PFSK-1 (cell line): ENCODE data around the gene SLC9A3.

Source experiments
- FOXP2 ChIP-seq: optimal IDR thresholded peaks from 2 replicates; pipeline ENCODE3; 2011; ENCODE audit warnings: borderline replicate concordance, control low read depth, inconsistent platforms; ENCODE audit not compliant: insufficient read depth; ENCODE audit errors: extremely low read length, extremely low read depth
- POLR2AphosphoS5 ChIP-seq: IDR thresholded peaks from 2 replicates; pipeline ENCODE4 v1.6.1; 2012; ENCODE audit warnings: low read depth, mild to moderate bottlenecking, control low read depth, low read length, moderate library complexity
- SIN3A ChIP-seq: IDR thresholded peaks from 2 replicates; pipeline ENCODE4 v1.6.1; 2012; ENCODE audit warnings: mild to moderate bottlenecking, low read length, moderate library complexity, borderline replicate concordance; ENCODE audit not compliant: insufficient read depth
- TAF1 ChIP-seq: IDR thresholded peaks from 2 replicates; pipeline ENCODE4 v1.6.1; 2012; ENCODE audit warnings: low read length, control low read depth, borderline replicate concordance; ENCODE audit not compliant: insufficient read depth
- TF ChIP-seq, protein P1 (sequence below), 2 experiments: IDR thresholded peaks; 2 replicates each; pipeline versions ENCODE4 v1.6.1 to v1.8.0; 2011 to 2012; ENCODE audit warnings: low read depth in 2 of 2, low read length in 2 of 2, control low read depth in 1 of 2, inconsistent platforms in 1 of 2, mild to moderate bottlenecking in 1 of 2, moderate library complexity in 1 of 2; ENCODE audit not compliant: insufficient read depth in 1 of 2

The SLC9A3 gene

GRCh38 chr5:426392-426976, 97.8 kb downstream of the SLC9A3 start:
- TF ChIP-seq POLR2AphosphoS5, result no peak
- TF ChIP-seq, protein P1, sequence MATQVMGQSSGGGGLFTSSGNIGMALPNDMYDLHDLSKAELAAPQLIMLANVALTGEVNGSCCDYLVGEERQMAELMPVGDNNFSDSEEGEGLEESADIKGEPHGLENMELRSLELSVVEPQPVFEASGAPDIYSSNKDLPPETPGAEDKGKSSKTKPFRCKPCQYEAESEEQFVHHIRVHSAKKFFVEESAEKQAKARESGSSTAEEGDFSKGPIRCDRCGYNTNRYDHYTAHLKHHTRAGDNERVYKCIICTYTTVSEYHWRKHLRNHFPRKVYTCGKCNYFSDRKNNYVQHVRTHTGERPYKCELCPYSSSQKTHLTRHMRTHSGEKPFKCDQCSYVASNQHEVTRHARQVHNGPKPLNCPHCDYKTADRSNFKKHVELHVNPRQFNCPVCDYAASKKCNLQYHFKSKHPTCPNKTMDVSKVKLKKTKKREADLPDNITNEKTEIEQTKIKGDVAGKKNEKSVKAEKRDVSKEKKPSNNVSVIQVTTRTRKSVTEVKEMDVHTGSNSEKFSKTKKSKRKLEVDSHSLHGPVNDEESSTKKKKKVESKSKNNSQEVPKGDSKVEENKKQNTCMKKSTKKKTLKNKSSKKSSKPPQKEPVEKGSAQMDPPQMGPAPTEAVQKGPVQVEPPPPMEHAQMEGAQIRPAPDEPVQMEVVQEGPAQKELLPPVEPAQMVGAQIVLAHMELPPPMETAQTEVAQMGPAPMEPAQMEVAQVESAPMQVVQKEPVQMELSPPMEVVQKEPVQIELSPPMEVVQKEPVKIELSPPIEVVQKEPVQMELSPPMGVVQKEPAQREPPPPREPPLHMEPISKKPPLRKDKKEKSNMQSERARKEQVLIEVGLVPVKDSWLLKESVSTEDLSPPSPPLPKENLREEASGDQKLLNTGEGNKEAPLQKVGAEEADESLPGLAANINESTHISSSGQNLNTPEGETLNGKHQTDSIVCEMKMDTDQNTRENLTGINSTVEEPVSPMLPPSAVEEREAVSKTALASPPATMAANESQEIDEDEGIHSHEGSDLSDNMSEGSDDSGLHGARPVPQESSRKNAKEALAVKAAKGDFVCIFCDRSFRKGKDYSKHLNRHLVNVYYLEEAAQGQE (IDR thresholded peaks at IDR 0.05; ENCODE audit: insufficient read depth in 1 of 2, low read depth in 2 of 2, low read length in 2 of 2), result no peak
- TF ChIP-seq FOXP2, result no peak
- no peak for TF ChIP-seq SIN3A

GRCh38 chr5:425714-426113, 98.5 kb downstream of the SLC9A3 start:
- TF ChIP-seq, protein P1 (IDR thresholded peaks at IDR 0.05; ENCODE audit: insufficient read depth in 1 of 2, low read depth in 2 of 2, low read length in 2 of 2), result no peak
- TF ChIP-seq FOXP2, result no peak
- no peak for TF ChIP-seq TAF1
- no peak for TF ChIP-seq POLR2AphosphoS5
- TF ChIP-seq SIN3A, result no peak

DNA sequence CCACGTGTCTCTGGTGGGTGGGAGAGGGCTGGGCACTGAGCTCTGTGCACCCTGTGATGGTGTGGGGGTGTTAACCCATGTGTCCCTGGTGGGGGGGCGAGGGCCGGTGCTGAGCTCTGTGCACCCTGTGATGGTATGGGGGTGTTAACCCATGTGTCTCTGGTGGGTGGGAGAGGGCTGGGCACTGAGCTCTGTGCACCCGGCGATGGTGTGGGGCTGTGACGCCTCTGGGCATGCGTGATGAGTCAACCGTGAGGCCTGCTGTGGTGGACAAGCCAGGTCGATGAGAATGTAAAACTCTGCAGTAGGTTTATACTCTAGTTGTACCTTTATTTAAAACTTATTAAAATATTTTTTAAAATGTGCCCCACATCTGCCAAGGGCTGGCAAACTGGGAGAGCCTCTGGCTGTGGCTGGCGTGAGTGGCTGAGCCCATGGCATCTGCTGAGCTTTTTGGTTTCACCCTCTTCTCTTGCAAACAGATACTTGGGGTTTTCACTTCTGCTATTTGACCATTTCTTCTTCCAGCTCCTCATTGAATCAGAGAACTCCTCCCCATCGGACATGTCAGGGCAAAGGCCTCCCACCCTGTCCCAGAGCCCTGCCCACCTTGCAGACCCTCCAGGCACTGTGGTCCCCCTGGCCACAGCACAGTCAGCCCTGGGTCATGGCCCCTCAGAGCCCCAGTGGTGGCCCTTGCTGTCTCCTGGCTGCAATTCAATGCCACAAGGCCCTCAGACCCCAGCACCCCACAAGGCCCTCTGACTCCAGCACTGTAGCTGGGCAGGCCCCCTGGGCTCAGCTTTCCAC, 99.7 kb downstream of the SLC9A3 start:
- no peak for TF ChIP-seq TAF1
- no peak for TF ChIP-seq POLR2AphosphoS5

DNA sequence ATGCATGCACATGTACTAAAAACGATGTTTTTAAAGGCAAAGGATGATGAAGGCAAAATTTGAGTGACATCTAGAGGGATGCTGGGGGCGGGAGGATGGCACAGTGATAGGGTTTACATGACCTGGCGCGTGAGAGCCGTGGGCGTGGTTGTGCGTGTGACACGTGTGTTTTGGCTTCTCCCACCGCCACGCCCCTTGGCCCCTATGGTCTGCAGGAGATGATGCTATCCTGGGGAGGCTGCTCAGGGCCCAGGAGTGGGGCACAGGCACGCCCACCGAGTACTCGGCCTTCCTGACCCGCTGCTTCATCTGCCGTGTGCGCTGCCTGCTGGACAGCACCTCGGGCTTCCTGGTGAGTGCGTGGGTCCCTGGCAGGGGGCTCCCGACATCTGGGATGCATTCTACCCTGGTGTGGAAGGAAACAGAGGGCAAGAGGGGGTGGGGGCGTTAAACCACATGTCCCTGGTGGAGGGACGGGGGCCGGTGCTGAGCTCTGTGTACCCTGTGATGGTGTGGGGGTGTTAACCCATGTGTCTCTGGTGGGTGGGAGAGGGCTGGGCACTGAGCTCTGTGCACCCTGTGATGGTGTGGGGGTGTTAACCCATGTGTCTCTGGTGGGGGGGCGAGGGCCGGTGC, 100.5 kb downstream of the SLC9A3 start:
- TF ChIP-seq TAF1, result no peak
- no peak for TF ChIP-seq POLR2AphosphoS5
- TF ChIP-seq, protein P1 (IDR thresholded peaks at IDR 0.05; ENCODE audit: insufficient read depth in 1 of 2, low read depth in 2 of 2, low read length in 2 of 2), result no peak
- TF ChIP-seq SIN3A, result no peak
- TF ChIP-seq FOXP2, result no peak

- TF ChIP-seq FOXP2 (no peak), POLR2AphosphoS5 (no peak), TAF1 (no peak), SIN3A (no peak)
- TF ChIP-seq, protein P1 (IDR thresholded peaks at IDR 0.05; ENCODE audit: insufficient read depth in 1 of 2, low read depth in 2 of 2, low read length in 2 of 2), result no peak
Measured at GRCh38 chr5:423233-423565, 101.0 kb downstream of the SLC9A3 start.
